Keratinocyte (primary cell): ENCODE measurements around the gene KBTBD7. TPM values are rescaled to one million over a fixed set of nuclear protein-coding genes. Genes with fewer than 3 reads are reported as not detected.

ENCODE experiments used
- DNase-seq: peaks from one replicate; pipeline ENCODE4 v3.0.0-alpha.2; 2011; ENCODE audit warnings: low read depth, missing footprints, low spot score
- FAIRE-seq: peaks from 2 replicates; lab custom pipeline; 2011; peaks lifted over from hg19 to GRCh38; lab: Jason Lieb, UNC
- H2AFZ ChIP-seq: 2 replicates; pipeline ENCODE4 v1.6.0; 2012; ENCODE audit warnings: low read length, control low read depth, inconsistent platforms; ENCODE audit not compliant: control insufficient read depth
- H3K27ac ChIP-seq: 2 replicates; pipeline ENCODE4 v1.5.1; 2011; ENCODE audit warnings: low read length; ENCODE audit not compliant: control insufficient read depth, insufficient read depth
- H3K27me3 ChIP-seq: 3 replicates; pipeline ENCODE4 v1.6.0; 2011; ENCODE audit warnings: low read length; ENCODE audit not compliant: control insufficient read depth, insufficient read depth; ENCODE audit errors: extremely low read depth
- H3K36me3 ChIP-seq, 2 experiments: 2 replicates in 1 of 2; 3 replicates in 1 of 2; pipeline ENCODE4 v1.5.1; 2011; ENCODE audit warnings: low read length in 2 of 2, mild to moderate bottlenecking in 1 of 2; ENCODE audit not compliant: control insufficient read depth in 2 of 2, insufficient read depth in 2 of 2; ENCODE audit errors: extremely low read depth in 1 of 2
- H3K4me1 ChIP-seq: 3 replicates; pipeline ENCODE4 v1.5.1; 2011; ENCODE audit warnings: low read length; ENCODE audit not compliant: control insufficient read depth, insufficient read depth; ENCODE audit errors: extremely low read depth
- H3K4me2 ChIP-seq: 3 replicates; pipeline ENCODE4 v1.6.0; 2011; ENCODE audit warnings: low read depth, low read length; ENCODE audit not compliant: control insufficient read depth, insufficient read depth; ENCODE audit errors: extremely low read depth
- H3K4me3 ChIP-seq, 3 experiments: fragments of 200-600 bp in 1 of 3; sonication (generic) in 1 of 3; 2 replicates in 2 of 3; 3 replicates in 1 of 3; pipeline ENCODE4 v1.5.1; 2011 to 2016; ENCODE audit warnings: low read length in 3 of 3, mild to moderate bottlenecking in 3 of 3, control low read depth in 2 of 3, inconsistent platforms in 1 of 3, low read depth in 1 of 3, mixed read lengths in 1 of 3, mixed run types in 1 of 3, moderate library complexity in 1 of 3; ENCODE audit not compliant: control insufficient read depth in 2 of 3, insufficient read depth in 2 of 3; ENCODE audit errors: extremely low read depth in 1 of 3
- H3K79me2 ChIP-seq: 2 replicates; pipeline ENCODE4 v1.6.0; 2012; ENCODE audit warnings: low read length; ENCODE audit not compliant: control insufficient read depth, insufficient read depth
- H3K9ac ChIP-seq: 3 replicates; pipeline ENCODE4 v1.6.0; 2011; ENCODE audit warnings: low read length; ENCODE audit not compliant: control insufficient read depth, insufficient read depth; ENCODE audit errors: extremely low read depth
- H3K9me1 ChIP-seq: 3 replicates; pipeline ENCODE4 v1.6.0; 2011; ENCODE audit warnings: low read length; ENCODE audit not compliant: control insufficient read depth, insufficient read depth; ENCODE audit errors: extremely low read depth
- H3K9me3 ChIP-seq: 2 replicates; pipeline ENCODE4 v1.5.1; 2012; ENCODE audit warnings: low read depth, low read length; ENCODE audit not compliant: control insufficient read depth
- H4K20me1 ChIP-seq: 3 replicates; pipeline ENCODE4 v1.6.0; 2011; ENCODE audit warnings: low read length; ENCODE audit not compliant: control insufficient read depth, insufficient read depth; ENCODE audit errors: extremely low read depth
- EZH2 ChIP-seq: IDR thresholded peaks from one replicate; pipeline ENCODE4 v1.6.1; 2012; ENCODE audit warnings: inconsistent platforms, mild to moderate bottlenecking, low read length, moderate library complexity
- dilution Hi-C: fragments of 300-500 bp; cut with MboI; formaldehyde crosslinking; loops from one replicate; pipeline ENCODE4 v1.7.0; 2020; ENCODE audit warnings: low sequenced_read_pairs; ENCODE audit not compliant: extremely low pct_ligation_motif_present
- polyA plus RNA-seq, 5 experiments: library from polyadenylated mRNA; depleted of rRNA in 3 of 5; stranded (reverse) in 3 of 5; stranded (forward) in 1 of 5; unstranded in 1 of 5; fragments of >200 nt; gene quantifications; 1 replicate in 1 of 5; 2 replicates in 3 of 5; 3 replicates in 1 of 5; pipeline versions ENCODE4 v1.2.1 to v1.2.3, GENCODE V29; 2011 to 2012; ENCODE audit warnings: missing spikeins in 2 of 5, low read depth in 1 of 5, low replicate concordance in 1 of 5
- TF ChIP-seq, protein P1 (sequence below), 3 experiments: IDR thresholded peaks in 1 of 3; conservative IDR thresholded peaks in 1 of 3; optimal IDR thresholded peaks in 1 of 3; 2 replicates in 2 of 3; 3 replicates in 1 of 3; pipeline versions ENCODE3 to v1.5.1; 2011; ENCODE audit warnings: low read length in 3 of 3, mild to moderate bottlenecking in 3 of 3, moderate library complexity in 2 of 3, control low read depth in 1 of 3, inconsistent platforms in 1 of 3; ENCODE audit not compliant: insufficient read depth in 2 of 3; ENCODE audit errors: extremely low read depth in 1 of 3

KBTBD7 gene
- polyA plus RNA-seq, 1 donor (not counting 4 experiments of a cell fraction or from before 2014, with no cell fraction given), result 2.8 TPM

GRCh38 chr13:41150058-41150457 is 44.3 kb downstream of the KBTBD7 start:
- FAIRE-seq, result no peak
- H3K4me3 ChIP-seq, result no peak overlapping the region
- H4K20me1 ChIP-seq, result no peaks in the 10 kb centered on the region
- TF ChIP-seq, protein P1, sequence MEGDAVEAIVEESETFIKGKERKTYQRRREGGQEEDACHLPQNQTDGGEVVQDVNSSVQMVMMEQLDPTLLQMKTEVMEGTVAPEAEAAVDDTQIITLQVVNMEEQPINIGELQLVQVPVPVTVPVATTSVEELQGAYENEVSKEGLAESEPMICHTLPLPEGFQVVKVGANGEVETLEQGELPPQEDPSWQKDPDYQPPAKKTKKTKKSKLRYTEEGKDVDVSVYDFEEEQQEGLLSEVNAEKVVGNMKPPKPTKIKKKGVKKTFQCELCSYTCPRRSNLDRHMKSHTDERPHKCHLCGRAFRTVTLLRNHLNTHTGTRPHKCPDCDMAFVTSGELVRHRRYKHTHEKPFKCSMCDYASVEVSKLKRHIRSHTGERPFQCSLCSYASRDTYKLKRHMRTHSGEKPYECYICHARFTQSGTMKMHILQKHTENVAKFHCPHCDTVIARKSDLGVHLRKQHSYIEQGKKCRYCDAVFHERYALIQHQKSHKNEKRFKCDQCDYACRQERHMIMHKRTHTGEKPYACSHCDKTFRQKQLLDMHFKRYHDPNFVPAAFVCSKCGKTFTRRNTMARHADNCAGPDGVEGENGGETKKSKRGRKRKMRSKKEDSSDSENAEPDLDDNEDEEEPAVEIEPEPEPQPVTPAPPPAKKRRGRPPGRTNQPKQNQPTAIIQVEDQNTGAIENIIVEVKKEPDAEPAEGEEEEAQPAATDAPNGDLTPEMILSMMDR (optimal IDR thresholded peaks at IDR 0.05 in 1 of 3, IDR thresholded peaks at IDR 0.05 in 1 of 3, conservative IDR thresholded peaks at IDR 0.05 in 1 of 3; ENCODE audit: extremely low read depth in 1 of 3, insufficient read depth in 2 of 3, low read length in 3 of 3), result no peak
- no peak for TF ChIP-seq EZH2
- peaks cover 0 to 6% of the 10 kb centered on the region in 2 experiments for H3K36me3 ChIP-seq
- no peaks in the 10 kb centered on the region for H3K27me3 ChIP-seq
- no peak for DNase-seq
- no peak overlapping the region for H3K27ac ChIP-seq
- H3K79me2 ChIP-seq, result no peaks in the 10 kb centered on the region
- H2AFZ ChIP-seq, result no peak overlapping the region
- H3K9me3 ChIP-seq, result peaks cover 25% of the 10 kb centered on the region
- H3K4me2 ChIP-seq, result no peak overlapping the region
- H3K4me1 ChIP-seq, result peaks cover 11% of the 10 kb centered on the region
- no peaks in the 10 kb centered on the region for H3K9me1 ChIP-seq
- no peak overlapping the region for H3K9ac ChIP-seq
- dilution Hi-C loops, result no loop called here

- Histone ChIP-seq H3K79me2 (no peaks in the 10 kb centered on the region), H3K9me1 (no peaks in the 10 kb centered on the region), H3K4me2 (no peak overlapping the region), H3K4me1 (peaks cover 15% of the 10 kb centered on the region), H4K20me1 (no peaks in the 10 kb centered on the region), H3K36me3 (peaks cover 0 to 6% of the 10 kb centered on the region in 2 experiments), H3K27me3 (no peaks in the 10 kb centered on the region), H2AFZ (no peak overlapping the region), H3K27ac (no peak overlapping the region), H3K4me3 (no peak overlapping the region), H3K9me3 (peaks cover 25% of the 10 kb centered on the region), H3K9ac (no peak overlapping the region)
- DNase-seq, result no peak
- dilution Hi-C loops, result no loop called here
- peak; percentile 23 for FAIRE-seq
- TF ChIP-seq, protein P1 (optimal IDR thresholded peaks at IDR 0.05 in 1 of 3, IDR thresholded peaks at IDR 0.05 in 1 of 3, conservative IDR thresholded peaks at IDR 0.05 in 1 of 3; ENCODE audit: extremely low read depth in 1 of 3, insufficient read depth in 2 of 3, low read length in 3 of 3), result no peak
- no peak for TF ChIP-seq EZH2
These were observed 45.7 kb downstream of the KBTBD7 start for GRCh38 chr13:41148419-41149283.
